ENCODE measurements around the gene RERG. TPM values are rescaled to one million over a fixed set of nuclear protein-coding genes. Genes with fewer than 3 reads are reported as not detected.

RERG gene
- total RNA-seq, 2 donors from 2014 or later: 9.9 to 12.4 TPM

- DNase-seq (ENCODE audit: low spot score): no peak
- no peak overlapping the region for H3K4me3 ChIP-seq
- H3K36me3 ChIP-seq: no peaks in the 10 kb centered on the region
- no peaks in the 10 kb centered on the region for H3K4me1 ChIP-seq
- TF ChIP-seq, protein P1, sequence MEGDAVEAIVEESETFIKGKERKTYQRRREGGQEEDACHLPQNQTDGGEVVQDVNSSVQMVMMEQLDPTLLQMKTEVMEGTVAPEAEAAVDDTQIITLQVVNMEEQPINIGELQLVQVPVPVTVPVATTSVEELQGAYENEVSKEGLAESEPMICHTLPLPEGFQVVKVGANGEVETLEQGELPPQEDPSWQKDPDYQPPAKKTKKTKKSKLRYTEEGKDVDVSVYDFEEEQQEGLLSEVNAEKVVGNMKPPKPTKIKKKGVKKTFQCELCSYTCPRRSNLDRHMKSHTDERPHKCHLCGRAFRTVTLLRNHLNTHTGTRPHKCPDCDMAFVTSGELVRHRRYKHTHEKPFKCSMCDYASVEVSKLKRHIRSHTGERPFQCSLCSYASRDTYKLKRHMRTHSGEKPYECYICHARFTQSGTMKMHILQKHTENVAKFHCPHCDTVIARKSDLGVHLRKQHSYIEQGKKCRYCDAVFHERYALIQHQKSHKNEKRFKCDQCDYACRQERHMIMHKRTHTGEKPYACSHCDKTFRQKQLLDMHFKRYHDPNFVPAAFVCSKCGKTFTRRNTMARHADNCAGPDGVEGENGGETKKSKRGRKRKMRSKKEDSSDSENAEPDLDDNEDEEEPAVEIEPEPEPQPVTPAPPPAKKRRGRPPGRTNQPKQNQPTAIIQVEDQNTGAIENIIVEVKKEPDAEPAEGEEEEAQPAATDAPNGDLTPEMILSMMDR (IDR thresholded peaks at IDR 0.05): no peak
- no peaks in the 10 kb centered on the region for H3K27me3 ChIP-seq
- H3K27ac ChIP-seq: no peak overlapping the region
- no peaks in the 10 kb centered on the region for H3K9me3 ChIP-seq
Measured at GRCh38 chr12:15130541-15130940, 90.7 kb downstream of the RERG start.

GRCh38 chr12:15123401-15123800 lies 97.8 kb downstream of the RERG start:
- H3K27ac ChIP-seq: no peak overlapping the region
- H3K4me3 ChIP-seq: no peak overlapping the region
- DNase-seq (ENCODE audit: low spot score): no peak
- H3K4me1 ChIP-seq: no peaks in the 10 kb centered on the region
- H3K9me3 ChIP-seq: no peaks in the 10 kb centered on the region
- H3K36me3 ChIP-seq: no peaks in the 10 kb centered on the region
- H3K27me3 ChIP-seq: no peaks in the 10 kb centered on the region
- TF ChIP-seq, protein P1 (IDR thresholded peaks at IDR 0.05): no peak

DNA sequence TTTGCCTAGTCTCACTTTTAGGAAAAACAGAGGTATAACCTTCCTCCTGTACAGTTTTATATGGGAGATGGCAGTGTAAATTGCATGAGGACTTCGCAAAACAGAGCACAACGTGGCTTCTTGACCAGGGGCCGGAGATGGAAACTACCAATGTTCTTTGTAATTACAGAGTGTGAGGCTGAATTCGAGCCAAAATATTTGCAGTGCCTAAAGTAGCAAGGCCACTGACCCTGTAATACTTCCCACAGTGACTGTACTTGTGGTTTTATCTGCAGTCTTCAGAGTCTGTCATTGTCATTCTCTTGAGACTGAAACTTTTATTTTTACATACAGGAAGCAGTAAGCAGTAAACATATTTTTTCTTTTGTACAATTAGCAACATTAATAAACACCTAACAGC lies 98.9 kb downstream of the RERG start:
- TF ChIP-seq, protein P1 (IDR thresholded peaks at IDR 0.05): no peak
- Histone ChIP-seq H3K27me3 (no peaks in the 10 kb centered on the region), H3K9me3 (no peaks in the 10 kb centered on the region), H3K36me3 (no peaks in the 10 kb centered on the region), H3K27ac (no peak overlapping the region), H3K4me1 (no peaks in the 10 kb centered on the region), H3K4me3 (no peak overlapping the region)
- no peak for DNase-seq (ENCODE audit: low spot score)

- Histone ChIP-seq H3K4me3 (no peak overlapping the region), H3K36me3 (no peaks in the 10 kb centered on the region), H3K27ac (no peak overlapping the region), H3K27me3 (no peaks in the 10 kb centered on the region), H3K9me3 (no peaks in the 10 kb centered on the region), H3K4me1 (no peaks in the 10 kb centered on the region)
- TF ChIP-seq, protein P1 (IDR thresholded peaks at IDR 0.05): no peak
- DNase-seq (ENCODE audit: low spot score): no peak
Measured at GRCh38 chr12:15118955-15119354, 102.3 kb downstream of the RERG start.

- Histone ChIP-seq H3K36me3 (no peaks in the 10 kb centered on the region), H3K27me3 (no peaks in the 10 kb centered on the region), H3K4me3 (no peak overlapping the region), H3K4me1 (no peaks in the 10 kb centered on the region), H3K27ac (no peak overlapping the region), H3K9me3 (no peaks in the 10 kb centered on the region)
- DNase-seq (ENCODE audit: low spot score): no peak
- TF ChIP-seq, protein P1 (IDR thresholded peaks at IDR 0.05): no peak
Measured at GRCh38 chr12:15116983-15117382, 104.2 kb downstream of the RERG start.

GRCh38 chr12:15116086-15116485 lies 105.1 kb downstream of the RERG start:
- Histone ChIP-seq H3K27me3 (no peaks in the 10 kb centered on the region), H3K27ac (no peak overlapping the region), H3K4me3 (no peak overlapping the region), H3K4me1 (no peaks in the 10 kb centered on the region), H3K9me3 (no peaks in the 10 kb centered on the region), H3K36me3 (no peaks in the 10 kb centered on the region)
- no peak for DNase-seq (ENCODE audit: low spot score)
- TF ChIP-seq, protein P1 (IDR thresholded peaks at IDR 0.05): no peak

All from right atrium auricular region (tissue), 2 donors.